ENCODE results near the gene CSRP3.

The CSRP3 gene

DNA sequence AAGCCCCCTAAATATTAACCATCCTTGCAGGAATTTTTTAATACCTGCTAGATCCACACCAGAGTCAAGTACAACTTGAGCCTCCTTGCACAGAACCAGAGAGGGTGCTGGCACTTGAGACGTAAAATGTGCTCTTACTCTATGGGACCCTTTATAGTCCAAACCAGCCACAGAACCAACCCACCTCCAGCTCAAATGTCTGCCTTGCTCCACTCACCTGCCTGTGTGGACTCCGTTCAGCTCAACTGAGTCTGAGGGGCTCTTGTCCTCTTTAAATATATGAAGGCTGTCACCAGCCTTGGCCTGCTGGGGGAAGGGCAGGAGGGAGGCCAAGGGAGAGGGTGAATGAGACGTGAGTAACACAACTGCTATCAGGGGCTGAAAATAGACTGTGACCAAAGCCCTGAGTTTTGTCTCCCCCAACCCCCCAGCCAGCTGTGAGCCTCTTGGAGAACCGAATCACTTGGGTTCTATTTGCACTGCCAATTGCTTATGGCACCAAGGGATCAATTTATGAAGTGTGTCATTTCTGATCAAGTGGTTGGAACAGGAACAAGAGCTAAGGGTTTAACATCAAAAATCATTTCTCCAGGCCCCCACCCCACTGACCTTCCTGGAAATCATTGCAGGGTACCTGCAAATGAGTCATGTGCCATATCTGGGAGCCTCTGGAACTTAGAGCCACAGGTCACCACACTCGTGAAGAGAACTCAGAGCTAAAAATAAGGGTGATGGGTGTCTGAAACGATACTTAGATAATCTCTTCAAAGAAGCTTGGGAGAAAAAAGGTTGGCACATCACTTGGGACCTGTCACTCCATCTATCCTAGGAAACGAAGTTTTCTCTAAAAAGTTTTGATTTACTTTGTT, at the start of gene CSRP3:
CSRP3 (minus strand) TSS at position 247 of the 869 bp plus-strand sequence. CDS start 9,535 bp downstream, outside the sequence.
- DNase-seq (ENCODE audit: low read depth, low spot score) = no peak

DNA sequence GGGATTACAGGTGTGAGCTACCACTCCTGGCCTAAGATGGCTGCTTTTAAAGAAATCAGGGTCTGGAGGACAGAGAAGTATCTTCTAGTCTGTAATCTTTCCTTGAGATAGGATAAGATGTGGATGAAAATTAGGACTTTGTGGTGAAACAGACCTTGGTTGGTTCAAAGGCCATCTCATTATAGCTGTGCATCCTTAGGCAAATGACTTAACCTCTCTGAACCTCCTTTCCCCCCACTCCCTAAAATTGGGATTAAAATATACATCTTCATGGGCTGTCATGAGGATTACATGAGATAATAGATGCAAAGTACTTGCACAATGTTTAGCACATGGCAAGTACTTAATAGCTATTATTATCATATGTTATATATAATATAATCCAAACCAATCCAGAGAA, 49.8 kb upstream of the CSRP3 start:
- DNase-seq (ENCODE audit: low read depth, low spot score) = no peak

- no peak for DNase-seq (ENCODE audit: low read depth, low spot score)
Measured at GRCh38 chr11:19246816-19247215, 45.0 kb upstream of the CSRP3 start.

DNA sequence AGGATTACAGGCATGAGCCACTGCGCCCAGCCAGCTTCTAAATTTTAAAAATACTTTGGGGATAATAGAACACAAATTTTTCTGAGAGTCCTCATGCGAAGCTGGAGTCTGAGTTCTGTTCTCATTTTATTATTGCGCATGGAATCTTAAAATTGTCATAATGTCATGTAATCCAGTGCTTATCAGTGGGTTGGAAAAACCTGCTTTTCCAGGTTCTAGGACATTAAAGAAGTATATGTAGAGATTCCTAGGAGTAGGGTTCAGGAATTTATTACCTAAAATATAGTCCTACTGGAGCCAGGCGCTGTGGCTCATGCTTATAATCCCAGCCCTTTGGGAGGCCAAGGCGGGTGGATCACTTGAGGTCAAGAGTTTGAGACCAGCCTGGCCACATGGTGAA, 43.6 kb upstream of the CSRP3 start:
- no peak for DNase-seq (ENCODE audit: low read depth, low spot score)

DNA sequence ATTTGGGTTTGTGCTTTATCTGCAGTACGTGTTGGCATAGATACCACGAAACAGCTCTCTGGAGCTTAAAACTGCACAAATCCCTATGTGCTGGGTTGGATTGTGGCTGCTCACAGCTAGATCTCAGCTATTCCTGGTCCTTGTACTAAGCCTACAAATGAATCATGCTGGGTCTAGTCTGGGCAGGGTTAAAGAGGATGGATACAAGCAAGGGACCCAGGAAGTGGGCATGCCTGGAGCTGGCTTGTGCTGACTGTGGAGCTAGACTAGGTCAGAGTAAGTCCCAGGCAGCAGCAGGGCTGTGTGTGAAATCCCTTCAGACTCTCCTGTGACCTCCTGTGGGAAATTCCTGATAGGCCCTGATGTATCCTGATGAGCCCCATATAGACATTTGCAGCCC, 42.8 kb upstream of the CSRP3 start:
- no peak for DNase-seq (ENCODE audit: low read depth, low spot score)

DNA sequence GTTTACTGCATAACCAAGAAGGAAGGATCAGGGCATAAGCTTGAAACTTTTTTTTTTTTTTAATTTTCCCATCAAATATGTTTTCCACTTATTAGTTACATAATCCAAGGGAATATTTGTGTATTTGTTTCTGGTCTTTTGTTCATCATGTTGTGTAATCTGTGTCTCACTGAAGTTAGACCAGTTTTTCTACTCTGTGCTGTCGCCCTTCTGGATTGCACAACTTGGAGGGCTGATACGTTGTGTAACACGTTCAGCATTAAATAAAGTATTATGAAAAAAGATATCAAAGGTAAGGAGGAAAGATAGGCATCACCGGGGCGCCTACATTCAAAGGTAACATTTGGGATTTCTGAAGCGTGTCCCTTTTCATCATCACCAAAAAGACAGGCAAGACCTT, 42.3 kb upstream of the CSRP3 start:
- no peak for DNase-seq (ENCODE audit: low read depth, low spot score)

GRCh38 chr11:19243613-19244012, 41.8 kb upstream of the CSRP3 start:
- DNase-seq (ENCODE audit: low read depth, low spot score) = no peak

DNA sequence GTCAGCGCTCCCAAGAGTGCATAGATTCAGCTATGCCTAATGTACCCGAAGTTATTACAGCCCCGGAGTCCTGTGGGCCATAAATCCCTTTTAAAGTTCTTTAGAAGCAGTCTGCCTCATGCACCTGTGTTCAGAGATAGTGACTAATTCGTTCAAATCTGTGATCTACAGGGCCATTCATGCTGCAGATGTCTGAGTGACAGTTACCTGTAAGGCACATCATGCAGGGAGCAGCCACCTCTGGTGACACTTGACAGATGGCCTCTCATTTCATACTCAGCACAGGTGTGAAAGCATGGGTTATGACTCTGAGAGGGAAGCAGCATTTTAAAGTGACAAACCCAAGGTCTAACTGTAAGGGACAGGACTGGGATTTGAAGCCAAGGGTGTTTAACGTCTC, 41.4 kb upstream of the CSRP3 start:
- DNase-seq (ENCODE audit: low read depth, low spot score) = no peak

DNA sequence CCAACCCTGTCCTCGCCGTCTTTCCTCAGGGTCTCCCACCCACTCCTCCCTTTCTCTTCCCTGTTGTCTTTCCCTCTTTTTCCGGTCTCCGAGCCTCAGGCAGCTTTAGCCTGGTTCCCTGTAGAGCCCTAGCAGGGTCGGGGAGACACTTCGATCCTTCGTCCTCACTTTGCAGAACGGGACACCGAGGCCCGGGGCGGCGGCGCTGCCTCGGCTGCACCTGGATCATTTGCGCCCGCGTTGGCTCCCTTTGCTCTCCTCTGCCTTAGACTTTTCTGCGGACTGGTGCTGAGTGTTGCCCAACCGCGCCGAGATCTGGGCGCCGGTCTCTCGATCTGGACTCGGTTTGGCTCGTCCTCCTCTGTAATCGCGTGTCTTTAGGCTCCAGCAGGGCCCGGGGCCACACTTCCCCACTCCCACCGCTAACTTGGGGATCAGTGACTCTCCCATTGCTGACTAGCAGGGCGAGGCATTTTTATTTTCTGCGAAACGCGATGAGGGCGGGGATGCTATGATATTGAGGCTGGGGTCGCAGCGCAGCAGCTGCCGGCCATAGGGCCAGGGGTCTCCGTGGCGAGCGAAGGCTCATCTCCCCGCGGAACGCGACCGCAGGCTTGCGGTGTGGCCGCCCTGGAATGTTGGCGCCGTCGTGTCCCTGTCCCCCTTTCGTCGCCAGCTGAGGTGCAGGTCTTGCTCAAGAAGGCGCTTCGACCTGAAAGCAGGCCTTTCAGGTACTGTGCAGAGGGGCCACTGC, 40.6 kb upstream of the CSRP3 start:
- no peak for DNase-seq (ENCODE audit: low read depth, low spot score)

- no peak for DNase-seq (ENCODE audit: low read depth, low spot score)
Measured at GRCh38 chr11:19241260-19242178, 39.7 kb upstream of the CSRP3 start.

GRCh38 chr11:19240420-19241259, 38.9 kb upstream of the CSRP3 start, which contains the start of gene E2F8:
E2F8 (minus strand) TSS chr11:19240945; CDS start chr11:19240121, 824 bp downstream.
- peak; percentile 75 for DNase-seq (ENCODE audit: low read depth, low spot score)

GRCh38 chr11:19239039-19239438, 37.3 kb upstream of the CSRP3 start:
- DNase-seq (ENCODE audit: low read depth, low spot score) = no peak

DNA sequence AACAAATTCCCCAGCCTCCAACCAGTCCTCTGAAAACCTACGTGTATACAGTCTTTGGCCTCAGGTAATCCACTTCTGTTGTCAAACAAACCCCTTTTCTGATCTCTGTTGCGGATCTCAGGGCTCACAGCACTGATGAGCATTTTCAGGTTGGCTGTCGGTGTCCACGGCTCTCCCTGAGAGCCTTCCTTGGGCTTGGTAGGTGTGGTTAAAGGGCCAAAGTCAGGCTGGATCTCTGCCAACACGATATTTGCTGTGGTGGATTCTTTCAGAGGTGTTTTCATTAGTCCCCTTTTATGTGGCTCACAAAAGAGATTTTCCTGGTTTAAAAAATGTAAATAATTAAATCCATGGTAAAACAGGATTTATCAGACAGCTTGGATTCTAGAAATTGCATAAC, 36.0 kb upstream of the CSRP3 start:
- no peak for DNase-seq (ENCODE audit: low read depth, low spot score)

DNA sequence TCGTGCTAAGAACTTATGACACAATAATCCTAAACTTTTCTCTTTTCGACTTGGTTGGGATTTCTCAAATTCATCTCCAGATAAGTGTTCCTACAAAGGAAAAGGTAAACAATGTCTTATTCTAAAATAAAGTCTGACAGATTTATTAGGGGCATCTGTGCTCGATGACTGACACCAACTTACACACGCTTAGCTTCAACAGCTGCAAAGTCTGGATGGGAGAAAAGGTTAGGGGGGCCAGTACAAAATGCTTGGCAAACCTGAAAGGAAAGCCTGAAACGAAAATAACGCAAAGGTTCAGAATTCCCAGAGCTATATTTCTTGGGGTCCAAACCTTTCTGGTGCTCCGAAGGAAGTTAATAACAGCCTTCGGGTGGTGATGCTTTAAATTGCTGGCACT, 35.6 kb upstream of the CSRP3 start:
- no peak for DNase-seq (ENCODE audit: low read depth, low spot score)

GRCh38 chr11:19234231-19234817, 32.5 kb upstream of the CSRP3 start:
- DNase-seq (ENCODE audit: low read depth, low spot score) = no peak

DNA sequence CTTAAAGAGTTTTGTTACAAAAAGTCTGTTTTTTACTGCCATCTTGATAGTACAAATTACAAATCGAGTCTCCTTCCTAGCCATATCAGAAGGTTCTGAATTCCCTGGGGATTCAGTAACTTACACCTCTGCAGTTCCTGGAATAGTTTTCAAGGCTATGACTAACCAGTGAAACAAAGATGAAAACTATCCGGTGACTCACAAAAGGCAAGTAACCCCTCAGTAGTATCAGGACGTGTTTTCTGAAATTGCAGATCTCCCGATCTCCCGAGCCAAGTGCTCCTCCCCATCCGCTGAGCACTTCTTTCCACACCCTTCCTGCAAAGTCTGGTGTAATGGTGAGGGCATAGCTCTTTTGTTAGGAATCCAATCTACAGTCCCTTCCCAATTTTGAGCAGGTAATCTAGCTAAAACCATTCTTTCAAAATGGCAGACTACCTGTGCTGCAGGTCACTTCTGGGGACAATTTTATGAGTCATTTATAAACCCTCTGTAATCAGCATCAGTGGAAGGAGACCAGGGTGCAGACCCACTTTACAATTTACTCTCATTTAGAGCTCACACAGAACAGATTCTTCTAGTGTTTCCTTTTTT, 31.2 kb upstream of the CSRP3 start:
- no peak for DNase-seq (ENCODE audit: low read depth, low spot score)

DNA sequence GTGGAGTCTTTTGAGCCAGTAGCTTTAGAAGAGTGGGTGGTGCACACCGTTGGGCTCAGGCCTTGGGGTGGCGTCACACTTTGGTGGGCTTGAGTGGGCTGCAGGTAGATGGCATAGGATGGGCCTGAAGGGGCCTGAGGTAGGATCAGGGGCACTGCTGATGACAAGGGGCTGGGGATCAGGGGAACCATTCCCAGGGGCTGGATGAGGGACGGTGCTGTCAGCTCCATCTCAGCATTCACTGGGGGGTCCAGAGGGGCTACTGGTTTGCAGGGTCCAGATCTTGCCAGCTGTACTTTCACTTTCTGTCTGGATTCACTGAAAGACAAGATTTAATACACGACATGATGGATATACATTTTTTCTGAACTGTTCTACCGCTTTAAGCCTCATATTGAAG, 27.9 kb upstream of the CSRP3 start:
- no peak for DNase-seq (ENCODE audit: low read depth, low spot score)

- no peak for DNase-seq (ENCODE audit: low read depth, low spot score)
Measured at GRCh38 chr11:19228968-19229367, 27.2 kb upstream of the CSRP3 start.

DNA sequence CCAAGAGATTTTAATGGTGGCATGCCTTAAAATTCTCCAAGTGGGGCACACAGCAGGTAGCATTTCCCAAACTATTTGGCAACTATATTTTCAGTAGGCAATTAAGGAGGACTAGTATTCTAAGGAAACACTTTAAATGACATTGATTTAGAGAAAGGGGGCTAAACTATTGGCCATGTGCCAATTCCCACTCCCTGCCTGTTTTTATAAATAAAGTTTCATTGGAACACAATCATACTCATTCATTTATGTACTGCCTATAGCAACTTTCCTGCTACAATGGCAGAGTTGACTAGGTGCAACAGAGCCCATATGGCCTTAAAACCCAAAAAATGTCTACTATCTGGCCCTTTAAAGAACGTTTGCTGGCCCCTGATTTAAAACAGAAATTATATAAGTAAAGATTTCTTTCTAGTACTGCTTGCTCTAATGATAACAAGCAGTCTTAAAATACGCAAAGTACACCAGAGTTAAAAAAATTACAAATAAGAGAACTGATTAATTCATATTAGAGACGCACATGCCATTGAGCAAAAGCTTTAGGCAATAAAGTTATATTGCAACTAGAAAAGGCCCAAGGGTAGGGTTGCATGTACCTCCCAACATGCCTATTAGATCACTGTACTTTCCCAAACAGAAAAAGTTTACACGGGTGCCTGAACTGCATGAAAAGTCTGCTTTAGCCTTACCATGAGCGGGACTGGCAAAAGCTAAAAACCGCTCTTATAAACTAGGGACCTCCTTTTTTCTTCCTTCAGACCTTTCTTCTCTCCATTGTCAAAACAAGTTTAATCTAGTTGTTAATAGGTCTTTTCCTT, 24.8 kb upstream of the CSRP3 start:
- no peak for DNase-seq (ENCODE audit: low read depth, low spot score)
